Measurements from ENCODE around the gene PRSS27. TPM values are rescaled to one million over a fixed set of nuclear protein-coding genes. Genes with fewer than 3 reads are reported as not detected.

Gene PRSS27
- total and polyA plus RNA-seq, 2 of the 4 experiments (the other 2 are of a cell fraction) = under 0.01 to 0.58 TPM

DNA sequence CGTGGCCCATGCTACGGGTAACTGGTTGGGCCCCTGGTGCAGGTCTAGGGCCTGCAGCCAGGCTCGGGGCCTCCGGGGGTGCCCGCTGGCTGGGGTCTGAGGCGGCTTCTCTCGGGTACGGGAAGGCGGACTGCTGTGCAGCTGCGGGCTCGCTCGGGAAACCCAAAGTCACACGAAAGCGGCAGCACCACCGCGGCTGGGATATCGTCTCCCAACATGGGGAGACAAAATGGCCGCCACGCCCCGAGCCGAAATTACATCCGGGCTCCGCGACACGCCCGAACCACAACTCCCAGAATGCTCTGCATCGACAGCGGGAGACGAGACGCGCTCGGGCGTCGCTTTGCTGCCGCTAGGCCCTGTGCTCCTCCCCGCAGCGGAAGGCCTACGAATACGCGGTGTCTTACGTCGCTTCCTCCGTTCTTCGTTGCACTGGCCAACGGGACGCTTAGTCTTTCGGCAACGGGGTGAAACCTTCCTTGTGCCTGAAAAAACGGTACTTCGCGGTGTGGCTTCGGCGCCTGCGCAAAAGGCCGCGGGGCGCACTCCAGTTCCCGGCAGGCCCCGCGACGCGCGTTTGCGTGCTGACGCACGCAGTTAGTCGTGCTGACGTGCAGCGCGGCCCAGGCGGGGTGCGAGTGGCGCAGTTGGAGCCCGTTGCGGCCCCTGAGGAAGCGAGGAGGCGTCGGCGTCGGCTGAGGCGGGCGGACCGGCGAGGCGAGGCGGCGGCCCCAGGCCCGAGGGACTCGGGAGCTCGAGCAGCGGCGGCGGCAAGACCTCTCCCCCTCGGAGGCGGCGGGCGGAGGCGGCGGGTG lies 32.2 kb upstream of the PRSS27 start, which contains the start of gene SRRM2:
TSS of gene SRRM2 (plus strand) at position 604 of the 815 bp plus-strand sequence. CDS start 3,727 bp downstream, outside the sequence.
- peak within 1 kb of the TSS; percentile 99 for H2BK5ac ChIP-seq (ENCODE audit: low read depth, low read length, poor library complexity, severe bottlenecking)
- H3K36me3 ChIP-seq (ENCODE audit: control insufficient read depth, insufficient read depth, low read length) = peaks cover 8% of the 10 kb centered on the region
- peaks cover 2% of the 10 kb centered on the region; the same call in 1 of the 2 replicates for H3K9me3 ChIP-seq (ENCODE audit: control insufficient read depth, insufficient read depth, low read length)
- H3K9me1 ChIP-seq (ENCODE audit: insufficient read depth, low read length) = peaks cover 11% of the 10 kb centered on the region
- peak within 1 kb of the TSS; percentile 97 for H3K23ac ChIP-seq (ENCODE audit: low read depth, low read length)
- H2AK9ac ChIP-seq (replicated peaks; ENCODE audit: low read depth, low read length, poor library complexity) = peak within 1 kb of the TSS; percentile 99
- WGBS, 2 experiments (ENCODE audit: extremely low coverage in 2 of 2, insufficient read length in 1 of 2) = 1% methylated on average over 60 of the region's 99 CpGs; no CpG with 5 or more reads in 1 of the 2 experiments
- H4K8ac ChIP-seq (ENCODE audit: low read depth in 2 of 2, low read length in 2 of 2) = peak within 1 kb of the TSS; percentile 93 to 100
- peaks cover 14 to 46% of the 10 kb centered on the region in 2 experiments for H3K79me1 ChIP-seq (ENCODE audit: low read depth in 1 of 2, low read length in 2 of 2)
- DNase-seq (peak; percentile 95), ATAC-seq (ENCODE audit: low read depth) (peak; percentile 94)
- peak within 1 kb of the TSS; percentile 99 for H3K14ac ChIP-seq (replicated peaks; ENCODE audit: low read depth, low read length)
- intact Hi-C loops (cut with micrococcal nuclease) (no loop called here), in situ Hi-C loops (cut with MboI; ENCODE audit: low sequenced_read_pairs) (no loop called here), dilution Hi-C loops (cut with HindIII; ENCODE audit: low sequenced_read_pairs, unreplicated experiment) (no loop called here)
- CTCF ChIA-PET = no interaction called here
- no TSS peak for BruUV-seq (replicated peaks)
- H3K4me1 ChIP-seq (ENCODE audit: control insufficient read depth, insufficient read depth, low read length) = peaks cover 9% of the 10 kb centered on the region
- H4K5ac ChIP-seq (ENCODE audit: low read depth, low read length) = peak within 1 kb of the TSS; percentile 100
- H2BK15ac ChIP-seq (ENCODE audit: low read depth, low read length) = peak within 1 kb of the TSS; percentile 100
- peak within 1 kb of the TSS; percentile 88 for H3K4me3 ChIP-seq (ENCODE audit: insufficient read depth, low read depth, low read length)
- no peaks in the 10 kb centered on the region for H3K27me3 ChIP-seq (ENCODE audit: control insufficient read depth, insufficient read depth, low read length)
- H3K18ac ChIP-seq (ENCODE audit: low read depth, low read length) = peak within 1 kb of the TSS; percentile 100
- H2AFZ ChIP-seq (replicated peaks; ENCODE audit: low read length, poor library complexity) = peak within 1 kb of the TSS; percentile 99
- POLR2A ChIA-PET (ENCODE audit: unreplicated experiment) = interaction anchor here (0.6 to 1.4 kb wide), 5 partner anchors 11 to 1174 kb away, joined by 3 to 8 read pairs (median 4); no protein-coding TSS in a partner anchor
- H3K56ac ChIP-seq (ENCODE audit: extremely low read depth, insufficient read depth, low read length) = peak within 1 kb of the TSS; percentile 100
- H3K9ac ChIP-seq (ENCODE audit: low read depth, low read length) = peak within 1 kb of the TSS; percentile 100
- peak within 1 kb of the TSS; percentile 77 for H2BK20ac ChIP-seq (ENCODE audit: low read depth, low read length)
- peak within 1 kb of the TSS; percentile 99 for H3K4me2 ChIP-seq (ENCODE audit: low read depth, low read length)
- H2BK120ac ChIP-seq (ENCODE audit: low read depth, low read length) = peak within 1 kb of the TSS; percentile 97
- peak within 1 kb of the TSS; percentile 100 for H4K91ac ChIP-seq (ENCODE audit: insufficient read depth, low read depth, low read length)
- peak within 1 kb of the TSS; percentile 99 for H3K27ac ChIP-seq (ENCODE audit: insufficient read depth, low read length)
- H2AK5ac ChIP-seq (ENCODE audit: low read depth, low read length) = peak within 1 kb of the TSS; percentile 98
- peaks cover 45% of the 10 kb centered on the region for H4K20me1 ChIP-seq (ENCODE audit: insufficient read depth, low read length)
- peak within 1 kb of the TSS; percentile 99 for H3K4ac ChIP-seq (ENCODE audit: low read depth, low read length)
- TF ChIP-seq, protein P1, sequence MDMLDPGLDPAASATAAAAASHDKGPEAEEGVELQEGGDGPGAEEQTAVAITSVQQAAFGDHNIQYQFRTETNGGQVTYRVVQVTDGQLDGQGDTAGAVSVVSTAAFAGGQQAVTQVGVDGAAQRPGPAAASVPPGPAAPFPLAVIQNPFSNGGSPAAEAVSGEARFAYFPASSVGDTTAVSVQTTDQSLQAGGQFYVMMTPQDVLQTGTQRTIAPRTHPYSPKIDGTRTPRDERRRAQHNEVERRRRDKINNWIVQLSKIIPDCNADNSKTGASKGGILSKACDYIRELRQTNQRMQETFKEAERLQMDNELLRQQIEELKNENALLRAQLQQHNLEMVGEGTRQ (IDR thresholded peaks at IDR 0.05; ENCODE audit: low read depth, low read length) = 0 out of 2 replicates have a peak, but pooled peaks have one; percentile 1
- TF ChIP-seq CEBPB (IDR thresholded peaks at IDR 0.05; ENCODE audit: low read depth, low read length) (no peak), SMC3 (IDR thresholded peaks at IDR 0.05; ENCODE audit: low read depth, low read length) (no peak), FOS (IDR thresholded peaks at IDR 0.05; ENCODE audit: low read depth, low read length) (no peak), MAFK (IDR thresholded peaks at IDR 0.05; ENCODE audit: low read depth, low read length) (peak; percentile 72), RFX5 (IDR thresholded peaks at IDR 0.05; ENCODE audit: low read depth, low read length) (no peak), MXI1 (IDR thresholded peaks at IDR 0.05; ENCODE audit: borderline replicate concordance, low read depth, low read length) (0 out of 2 replicates have a peak, but pooled peaks have one; percentile 49), RCOR1 (IDR thresholded peaks at IDR 0.05; ENCODE audit: insufficient replicate concordance, low read length) (no peak), CHD1 (IDR thresholded peaks at IDR 0.05; ENCODE audit: low read depth, low read length) (no peak; the same call in none of the 2 replicates), POLR2A (IDR thresholded peaks at IDR 0.05; ENCODE audit: low read depth, low read length) (peak; percentile 97), NFE2L2 (IDR thresholded peaks at IDR 0.05; ENCODE audit: low read depth, low read length) (no peak), RAD21 (IDR thresholded peaks at IDR 0.05; ENCODE audit: low read length) (no peak)
- TF ChIP-seq, protein P2, sequence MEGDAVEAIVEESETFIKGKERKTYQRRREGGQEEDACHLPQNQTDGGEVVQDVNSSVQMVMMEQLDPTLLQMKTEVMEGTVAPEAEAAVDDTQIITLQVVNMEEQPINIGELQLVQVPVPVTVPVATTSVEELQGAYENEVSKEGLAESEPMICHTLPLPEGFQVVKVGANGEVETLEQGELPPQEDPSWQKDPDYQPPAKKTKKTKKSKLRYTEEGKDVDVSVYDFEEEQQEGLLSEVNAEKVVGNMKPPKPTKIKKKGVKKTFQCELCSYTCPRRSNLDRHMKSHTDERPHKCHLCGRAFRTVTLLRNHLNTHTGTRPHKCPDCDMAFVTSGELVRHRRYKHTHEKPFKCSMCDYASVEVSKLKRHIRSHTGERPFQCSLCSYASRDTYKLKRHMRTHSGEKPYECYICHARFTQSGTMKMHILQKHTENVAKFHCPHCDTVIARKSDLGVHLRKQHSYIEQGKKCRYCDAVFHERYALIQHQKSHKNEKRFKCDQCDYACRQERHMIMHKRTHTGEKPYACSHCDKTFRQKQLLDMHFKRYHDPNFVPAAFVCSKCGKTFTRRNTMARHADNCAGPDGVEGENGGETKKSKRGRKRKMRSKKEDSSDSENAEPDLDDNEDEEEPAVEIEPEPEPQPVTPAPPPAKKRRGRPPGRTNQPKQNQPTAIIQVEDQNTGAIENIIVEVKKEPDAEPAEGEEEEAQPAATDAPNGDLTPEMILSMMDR (conservative IDR thresholded peaks at IDR 0.05; ENCODE audit: low read depth, low read length) = no peak
- TF ChIP-seq, protein P3, sequence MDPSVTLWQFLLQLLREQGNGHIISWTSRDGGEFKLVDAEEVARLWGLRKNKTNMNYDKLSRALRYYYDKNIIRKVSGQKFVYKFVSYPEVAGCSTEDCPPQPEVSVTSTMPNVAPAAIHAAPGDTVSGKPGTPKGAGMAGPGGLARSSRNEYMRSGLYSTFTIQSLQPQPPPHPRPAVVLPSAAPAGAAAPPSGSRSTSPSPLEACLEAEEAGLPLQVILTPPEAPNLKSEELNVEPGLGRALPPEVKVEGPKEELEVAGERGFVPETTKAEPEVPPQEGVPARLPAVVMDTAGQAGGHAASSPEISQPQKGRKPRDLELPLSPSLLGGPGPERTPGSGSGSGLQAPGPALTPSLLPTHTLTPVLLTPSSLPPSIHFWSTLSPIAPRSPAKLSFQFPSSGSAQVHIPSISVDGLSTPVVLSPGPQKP (IDR thresholded peaks at IDR 0.05; ENCODE audit: borderline replicate concordance, low read depth, low read length) = no peak
